Fibroblast of lung (primary cell): Measurements from ENCODE around the gene ZNF680. TPM values are rescaled to one million over a fixed set of nuclear protein-coding genes. Genes with fewer than 3 reads are reported as not detected.
A peak's percentile ranks its signal among the peaks of the same experiment; 100 is the strongest.

Experiments
- DNase-seq, 2 donors: peaks; one replicate each; pipeline versions ENCODE4 v3.0.0 to v3.0.0-alpha.2; 2010; ENCODE audit warnings: low read depth in 2 of 2
- H2AFZ ChIP-seq: 2 replicates; pipeline ENCODE4 v1.5.1; 2012; ENCODE audit warnings: low read length, control low read depth, inconsistent platforms
- H3K27ac ChIP-seq: 2 replicates; pipeline ENCODE4 v1.5.1; 2011; ENCODE audit warnings: low read length, control low read depth; ENCODE audit not compliant: insufficient read depth
- H3K27me3 ChIP-seq: 2 replicates; pipeline ENCODE4 v1.5.1; 2011; ENCODE audit warnings: mild to moderate bottlenecking, low read length; ENCODE audit not compliant: control insufficient read depth, insufficient read depth
- H3K36me3 ChIP-seq: 2 replicates; pipeline ENCODE4 v1.5.1; 2011; ENCODE audit warnings: low read length; ENCODE audit not compliant: control insufficient read depth, insufficient read depth
- H3K4me1 ChIP-seq: 2 replicates; pipeline ENCODE4 v1.5.1; 2011; ENCODE audit warnings: low read length; ENCODE audit not compliant: control insufficient read depth, insufficient read depth; ENCODE audit errors: extremely low read depth
- H3K4me2 ChIP-seq: 2 replicates; pipeline ENCODE4 v1.5.1; 2011; ENCODE audit warnings: low read length, control low read depth; ENCODE audit not compliant: insufficient read depth; ENCODE audit errors: extremely low read depth
- H3K4me3 ChIP-seq, 4 experiments: fragments of 200-600 bp in 1 of 4; sonication (generic) in 1 of 4; replicated peaks in 1 of 4; 2 replicates each; pipeline ENCODE4 v1.5.1; 2011 to 2016; ENCODE audit warnings: low read length in 4 of 4, low read depth in 3 of 4, mild to moderate bottlenecking in 3 of 4, control low read depth in 2 of 4, inconsistent platforms in 1 of 4, mixed read lengths in 1 of 4; ENCODE audit not compliant: insufficient read depth in 1 of 4; ENCODE audit errors: control extremely low read depth in 1 of 4
- H3K79me2 ChIP-seq: 2 replicates; pipeline ENCODE4 v1.5.1; 2012; ENCODE audit warnings: mild to moderate bottlenecking, low read length, inconsistent platforms; ENCODE audit not compliant: control insufficient read depth, insufficient read depth
- H3K9ac ChIP-seq: 2 replicates; pipeline ENCODE4 v1.5.1; 2011; ENCODE audit warnings: mild to moderate bottlenecking, low read length, control low read depth; ENCODE audit not compliant: insufficient read depth
- H3K9me3 ChIP-seq: 2 replicates; pipeline ENCODE4 v1.5.1; 2012; ENCODE audit warnings: low read depth, low read length; ENCODE audit not compliant: control insufficient read depth, insufficient read depth
- H4K20me1 ChIP-seq: 2 replicates; pipeline ENCODE4 v1.5.1; 2011; ENCODE audit warnings: low read length; ENCODE audit not compliant: control insufficient read depth, insufficient read depth; ENCODE audit errors: extremely low read depth
- EZH2 ChIP-seq: IDR thresholded peaks from 2 replicates; pipeline ENCODE4 v1.5.1; 2012; ENCODE audit warnings: low read length, control low read depth, mild to moderate bottlenecking; ENCODE audit errors: missing control alignments
- polyA plus RNA-seq, 2 donors: library from polyadenylated mRNA; depleted of rRNA in 1 of 2; stranded (reverse) in 1 of 2; unstranded in 1 of 2; fragments of >200 nt; gene quantifications; 2 replicates each; pipeline ENCODE4 v1.2.1, GENCODE V29; 2011 to 2012; ENCODE audit warnings: missing spikeins in 1 of 2
- total RNA-seq: library from RNA; depleted of rRNA; stranded (reverse); fragments of >200 nt; gene quantifications from 2 replicates; pipeline ENCODE4 v1.2.1, GENCODE V29; 2014
- TF ChIP-seq, protein P1 (sequence below), 2 donors: IDR thresholded peaks in 1 of 2; conservative IDR thresholded peaks in 1 of 2; 1 replicate in 1 of 2; 2 replicates in 1 of 2; pipeline ENCODE4 v1.5.1; 2011 to 2012; ENCODE audit warnings: low read length in 2 of 2, control low read depth in 1 of 2, inconsistent platforms in 1 of 2, low read depth in 1 of 2, mild to moderate bottlenecking in 1 of 2

Gene ZNF680
- total and polyA plus RNA-seq, 2 donors (not counting 1 experiment from before 2014, with no cell fraction given), result 2.2 to 10.1 TPM

DNA sequence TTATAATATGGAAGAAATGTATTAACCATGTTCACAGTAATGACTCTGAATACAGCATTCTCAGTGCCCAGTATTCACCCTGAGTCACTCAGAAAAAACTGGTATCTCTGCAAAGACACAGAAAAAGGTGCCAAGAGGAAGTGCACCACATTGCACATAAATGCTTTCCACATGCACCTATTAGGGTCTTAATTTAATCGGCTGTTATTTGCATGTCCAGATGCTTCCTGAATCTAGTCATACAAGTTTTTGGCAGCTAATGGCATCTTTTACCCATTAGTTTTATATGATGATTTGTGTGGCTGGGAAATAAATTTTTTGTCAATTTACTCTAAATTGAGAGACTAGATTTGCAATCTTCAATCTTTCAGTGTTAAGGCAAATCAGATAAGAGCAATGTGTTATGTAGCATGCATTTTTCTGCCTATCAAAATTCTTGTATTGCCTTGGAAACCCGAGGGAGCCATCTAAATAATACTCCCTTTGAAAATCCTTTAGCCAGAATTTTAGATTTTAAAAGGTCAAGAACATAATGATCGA, 58.2 kb downstream of the ZNF680 start:
- Histone ChIP-seq H3K4me1 (no peaks in the 10 kb centered on the region), H3K27ac (no peak overlapping the region), H3K9ac (no peak overlapping the region), H3K27me3 (no peaks in the 10 kb centered on the region), H3K9me3 (no peaks in the 10 kb centered on the region), H3K79me2 (no peaks in the 10 kb centered on the region), H3K4me3 (no peak overlapping the region), H3K4me2 (no peak overlapping the region), H4K20me1 (no peaks in the 10 kb centered on the region), H2AFZ (no peak overlapping the region), H3K36me3 (no peaks in the 10 kb centered on the region)
- peak in 1 of 2 donors; percentile 31 for DNase-seq
- TF ChIP-seq EZH2, result no peak

DNA sequence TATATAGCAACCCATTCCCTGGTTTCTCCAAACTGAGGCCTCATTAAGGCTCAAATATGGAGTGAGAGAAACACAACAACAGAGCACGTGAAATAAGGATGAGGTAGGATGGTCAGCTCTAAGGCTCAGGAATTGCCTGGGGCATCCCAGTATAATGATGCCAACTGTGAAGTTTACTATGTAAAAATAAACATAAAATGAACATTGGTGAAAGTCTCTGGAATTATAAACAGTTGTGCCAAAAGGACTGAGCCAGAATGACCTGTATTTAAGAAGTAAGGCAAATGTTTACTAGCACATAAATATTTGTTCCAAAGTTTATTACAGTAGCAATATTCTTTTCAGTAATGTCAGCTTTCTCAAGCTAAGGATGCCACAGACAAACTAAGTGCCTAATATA, 64.6 kb downstream of the ZNF680 start:
- no peak for DNase-seq
- Histone ChIP-seq H3K27me3 (no peaks in the 10 kb centered on the region), H3K4me2 (no peak overlapping the region), H3K27ac (no peak overlapping the region), H3K4me3 (no peak overlapping the region), H3K9me3 (no peaks in the 10 kb centered on the region), H3K4me1 (no peaks in the 10 kb centered on the region), H3K79me2 (no peaks in the 10 kb centered on the region), H2AFZ (no peak overlapping the region), H3K9ac (no peak overlapping the region), H4K20me1 (no peaks in the 10 kb centered on the region), H3K36me3 (no peaks in the 10 kb centered on the region)
- TF ChIP-seq, protein P1, sequence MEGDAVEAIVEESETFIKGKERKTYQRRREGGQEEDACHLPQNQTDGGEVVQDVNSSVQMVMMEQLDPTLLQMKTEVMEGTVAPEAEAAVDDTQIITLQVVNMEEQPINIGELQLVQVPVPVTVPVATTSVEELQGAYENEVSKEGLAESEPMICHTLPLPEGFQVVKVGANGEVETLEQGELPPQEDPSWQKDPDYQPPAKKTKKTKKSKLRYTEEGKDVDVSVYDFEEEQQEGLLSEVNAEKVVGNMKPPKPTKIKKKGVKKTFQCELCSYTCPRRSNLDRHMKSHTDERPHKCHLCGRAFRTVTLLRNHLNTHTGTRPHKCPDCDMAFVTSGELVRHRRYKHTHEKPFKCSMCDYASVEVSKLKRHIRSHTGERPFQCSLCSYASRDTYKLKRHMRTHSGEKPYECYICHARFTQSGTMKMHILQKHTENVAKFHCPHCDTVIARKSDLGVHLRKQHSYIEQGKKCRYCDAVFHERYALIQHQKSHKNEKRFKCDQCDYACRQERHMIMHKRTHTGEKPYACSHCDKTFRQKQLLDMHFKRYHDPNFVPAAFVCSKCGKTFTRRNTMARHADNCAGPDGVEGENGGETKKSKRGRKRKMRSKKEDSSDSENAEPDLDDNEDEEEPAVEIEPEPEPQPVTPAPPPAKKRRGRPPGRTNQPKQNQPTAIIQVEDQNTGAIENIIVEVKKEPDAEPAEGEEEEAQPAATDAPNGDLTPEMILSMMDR (conservative IDR thresholded peaks at IDR 0.05 in 1 of 2, IDR thresholded peaks at IDR 0.05 in 1 of 2; ENCODE audit: low read depth in 1 of 2, low read length in 2 of 2), result no peak
- TF ChIP-seq EZH2, result no peak

DNA sequence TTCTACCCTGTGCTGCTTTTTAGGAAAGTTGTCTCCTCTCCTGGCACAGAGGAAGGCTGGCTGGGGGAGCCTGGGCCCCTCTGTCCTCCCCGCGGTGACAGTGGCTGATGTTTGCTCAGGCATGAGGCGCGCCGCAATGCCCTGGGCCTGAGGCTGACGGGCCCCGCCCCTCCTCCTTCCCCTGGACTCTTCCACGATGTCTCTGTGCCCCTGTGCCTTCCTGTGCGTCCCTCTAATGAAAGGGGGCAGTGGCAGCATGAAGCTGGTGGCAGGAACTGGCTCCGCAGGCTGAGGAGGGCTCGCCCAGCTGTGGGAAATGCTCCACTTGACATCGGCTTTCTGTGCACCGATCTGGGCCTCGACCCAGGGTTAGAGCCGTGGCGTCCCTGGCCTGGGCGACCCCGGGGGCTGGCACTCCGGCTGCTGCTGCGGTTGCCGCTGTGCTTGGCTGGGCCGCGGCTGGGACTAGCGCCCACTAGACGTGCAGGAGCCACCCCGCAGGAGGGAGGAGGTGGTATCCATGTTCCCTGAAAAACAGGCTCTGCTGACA, 67.9 kb downstream of the ZNF680 start:
- Histone ChIP-seq H2AFZ (no peak overlapping the region), H3K27me3 (no peaks in the 10 kb centered on the region), H4K20me1 (no peaks in the 10 kb centered on the region), H3K9me3 (no peaks in the 10 kb centered on the region), H3K4me2 (no peak overlapping the region), H3K4me3 (no peak overlapping the region), H3K9ac (no peak overlapping the region), H3K4me1 (no peaks in the 10 kb centered on the region), H3K36me3 (no peaks in the 10 kb centered on the region), H3K27ac (no peak overlapping the region), H3K79me2 (no peaks in the 10 kb centered on the region)
- DNase-seq, result no peak
- no peak for TF ChIP-seq EZH2
- TF ChIP-seq, protein P1 (conservative IDR thresholded peaks at IDR 0.05 in 1 of 2, IDR thresholded peaks at IDR 0.05 in 1 of 2; ENCODE audit: low read depth in 1 of 2, low read length in 2 of 2), result no peak
